AG09319 (cell line): ENCODE measurements around the gene CLEC16A.

Experiments used
- DNase-seq: peaks from one replicate; pipeline ENCODE4 v3.0.0-alpha.2; 2010; ENCODE audit warnings: low read depth; ENCODE audit errors: extremely low read depth
- TF ChIP-seq, protein P1 (sequence below): IDR thresholded peaks from 2 replicates; pipeline ENCODE4 v1.5.1; 2011; ENCODE audit warnings: low read depth, mild to moderate bottlenecking, inconsistent platforms, low read length, moderate library complexity

Gene CLEC16A

DNA sequence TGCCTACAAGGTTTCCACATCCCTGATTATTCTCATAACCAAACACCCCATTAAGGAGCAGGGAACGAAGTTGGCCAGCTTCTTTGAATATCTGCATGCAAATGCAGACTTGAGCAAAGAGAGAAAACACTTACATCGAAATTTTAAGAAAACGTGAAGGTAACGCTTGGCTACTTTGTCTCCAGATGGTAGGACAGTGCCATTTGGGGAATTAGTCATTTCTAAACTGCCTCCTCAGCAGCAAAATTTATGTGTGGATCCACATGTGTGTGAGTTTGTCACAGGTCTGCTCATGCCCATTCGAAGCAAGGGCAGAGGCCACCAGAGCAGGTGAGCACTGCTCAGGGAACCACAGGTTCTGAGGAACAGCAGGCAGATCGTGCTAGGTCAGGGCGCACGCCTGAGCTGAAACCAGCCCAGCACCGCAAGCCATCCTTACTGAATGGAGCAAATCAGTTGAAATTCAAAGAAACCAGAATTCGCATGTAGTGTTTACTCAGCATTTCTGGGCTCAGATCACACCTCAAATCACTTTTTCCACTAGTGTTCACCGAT lies 231.5 kb downstream of the CLEC16A start:
- DNase-seq = no peak
- TF ChIP-seq, protein P1, sequence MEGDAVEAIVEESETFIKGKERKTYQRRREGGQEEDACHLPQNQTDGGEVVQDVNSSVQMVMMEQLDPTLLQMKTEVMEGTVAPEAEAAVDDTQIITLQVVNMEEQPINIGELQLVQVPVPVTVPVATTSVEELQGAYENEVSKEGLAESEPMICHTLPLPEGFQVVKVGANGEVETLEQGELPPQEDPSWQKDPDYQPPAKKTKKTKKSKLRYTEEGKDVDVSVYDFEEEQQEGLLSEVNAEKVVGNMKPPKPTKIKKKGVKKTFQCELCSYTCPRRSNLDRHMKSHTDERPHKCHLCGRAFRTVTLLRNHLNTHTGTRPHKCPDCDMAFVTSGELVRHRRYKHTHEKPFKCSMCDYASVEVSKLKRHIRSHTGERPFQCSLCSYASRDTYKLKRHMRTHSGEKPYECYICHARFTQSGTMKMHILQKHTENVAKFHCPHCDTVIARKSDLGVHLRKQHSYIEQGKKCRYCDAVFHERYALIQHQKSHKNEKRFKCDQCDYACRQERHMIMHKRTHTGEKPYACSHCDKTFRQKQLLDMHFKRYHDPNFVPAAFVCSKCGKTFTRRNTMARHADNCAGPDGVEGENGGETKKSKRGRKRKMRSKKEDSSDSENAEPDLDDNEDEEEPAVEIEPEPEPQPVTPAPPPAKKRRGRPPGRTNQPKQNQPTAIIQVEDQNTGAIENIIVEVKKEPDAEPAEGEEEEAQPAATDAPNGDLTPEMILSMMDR = no peak

DNA sequence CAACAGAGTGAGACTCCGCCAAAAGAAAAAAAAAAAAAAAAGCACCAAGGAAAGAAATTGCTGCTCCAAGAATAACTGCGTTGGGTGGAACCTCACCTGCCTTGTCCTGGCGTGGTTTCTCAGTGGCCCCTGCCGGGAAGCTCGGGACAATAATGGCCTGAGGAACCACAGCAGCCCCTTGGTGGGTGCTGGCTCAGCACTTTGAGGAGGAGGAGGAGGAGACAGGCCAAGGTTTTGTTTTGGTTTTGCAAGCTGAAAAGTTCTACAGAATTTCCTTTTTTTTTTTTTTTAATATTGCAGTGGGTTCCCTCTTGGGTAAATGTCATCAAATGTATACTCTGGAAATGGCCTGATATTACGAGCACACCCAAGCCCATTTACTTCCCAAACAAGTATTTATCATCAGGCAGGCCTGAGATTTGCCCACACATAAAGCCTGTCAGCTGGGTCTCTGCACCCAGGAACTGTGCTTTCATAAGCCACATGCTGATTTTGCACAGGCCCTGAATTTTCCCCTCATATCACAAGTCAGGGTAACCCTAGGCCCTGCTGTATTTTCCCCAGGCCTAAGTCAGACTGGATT lies 233.3 kb downstream of the CLEC16A start:
- TF ChIP-seq, protein P1 = no peak
- no peak for DNase-seq

DNA sequence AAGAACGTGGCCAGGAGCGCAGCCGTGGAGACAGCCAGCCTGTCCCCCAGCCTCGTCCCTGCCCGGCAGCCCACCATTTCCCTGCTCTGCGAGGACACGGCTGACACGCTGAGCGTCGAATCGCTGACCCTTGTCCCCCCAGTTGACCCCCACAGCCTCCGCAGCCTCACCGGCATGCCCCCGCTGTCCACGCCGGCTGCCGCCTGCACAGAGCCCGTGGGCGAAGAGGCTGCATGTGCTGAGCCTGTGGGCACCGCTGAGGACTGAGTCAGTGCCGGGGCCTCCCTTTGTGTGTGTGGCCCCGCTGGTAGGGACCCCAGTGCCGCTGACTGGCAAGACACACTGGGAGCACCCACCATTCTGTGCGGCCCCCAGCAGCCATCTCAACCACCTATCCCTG lies 234.1 kb downstream of the CLEC16A start:
- DNase-seq = no peak
- TF ChIP-seq, protein P1 = no peak

DNA sequence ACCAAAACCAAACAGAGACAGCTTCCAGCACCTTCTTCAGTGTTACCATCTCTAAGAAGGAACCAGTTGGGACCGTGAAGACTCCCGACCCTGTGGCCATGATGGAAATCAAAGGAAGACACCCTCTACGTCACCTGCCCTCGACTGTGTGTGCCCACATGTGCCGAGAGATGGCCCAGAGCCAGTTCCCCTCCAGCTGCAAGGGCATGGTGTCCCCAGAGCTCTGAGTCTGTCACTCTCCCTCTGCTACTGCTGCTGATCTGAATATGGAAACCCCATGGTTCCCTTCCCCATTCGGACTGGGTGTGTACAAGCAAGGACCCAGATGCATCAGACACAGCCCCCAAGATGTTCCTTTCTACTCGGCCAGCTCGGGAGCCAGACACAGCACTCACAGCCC lies 235.2 kb downstream of the CLEC16A start:
- no peak for DNase-seq
- TF ChIP-seq, protein P1 = no peak

DNA sequence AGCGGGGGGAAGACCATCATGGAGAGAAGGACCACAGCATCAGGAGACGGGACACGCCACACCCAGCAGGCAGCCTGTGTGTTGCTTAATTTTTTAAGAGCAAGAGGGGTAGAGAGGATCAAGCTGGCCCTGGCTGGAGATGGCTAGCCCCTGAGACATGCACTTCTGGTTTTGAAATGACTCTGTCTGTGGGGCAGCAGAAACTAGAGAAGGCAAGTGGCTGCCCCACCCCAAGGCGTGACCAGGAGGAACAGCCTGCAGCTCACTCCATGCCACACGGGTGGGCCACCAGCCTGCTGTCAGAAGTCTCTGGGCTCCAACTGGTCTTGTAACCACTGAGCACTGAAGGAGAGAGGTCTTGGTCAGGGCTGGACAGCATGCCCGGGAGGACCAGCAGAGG lies 236.1 kb downstream of the CLEC16A start:
- TF ChIP-seq, protein P1 = no peak
- no peak for DNase-seq

DNA sequence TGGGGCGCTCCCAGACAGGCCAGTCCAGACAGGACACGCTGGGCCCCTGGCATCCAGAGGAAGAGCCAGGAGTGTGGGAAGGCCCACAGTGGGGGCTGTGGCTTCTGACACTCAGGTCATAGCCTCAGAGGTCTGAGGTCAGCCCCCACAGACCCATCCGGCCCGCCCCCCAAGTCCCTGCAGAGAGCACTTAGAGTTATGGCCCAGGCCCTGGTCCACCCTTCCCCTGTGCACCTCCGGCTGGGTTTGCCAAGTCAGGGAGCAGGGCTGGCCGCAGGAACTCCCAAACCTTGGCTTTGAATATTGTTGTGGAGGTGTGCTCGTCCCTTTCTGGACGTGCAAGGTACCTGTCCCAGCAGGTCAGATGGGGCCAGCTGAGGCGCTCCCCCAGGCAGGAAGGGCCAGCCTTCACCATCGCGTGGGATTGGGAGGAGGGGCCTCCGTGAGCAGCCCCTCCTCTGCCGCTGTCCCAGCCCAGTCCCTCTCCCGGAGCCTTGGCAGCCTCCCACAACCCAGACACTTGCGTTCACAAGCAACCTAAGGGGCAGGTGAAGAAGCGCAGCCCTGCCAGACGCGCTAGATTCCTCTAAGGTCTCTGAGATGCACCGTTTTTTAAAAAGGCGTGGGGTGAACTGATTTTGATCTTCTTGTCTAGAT lies 237.0 kb downstream of the CLEC16A start:
- TF ChIP-seq, protein P1 = no peak
- no peak for DNase-seq

DNA sequence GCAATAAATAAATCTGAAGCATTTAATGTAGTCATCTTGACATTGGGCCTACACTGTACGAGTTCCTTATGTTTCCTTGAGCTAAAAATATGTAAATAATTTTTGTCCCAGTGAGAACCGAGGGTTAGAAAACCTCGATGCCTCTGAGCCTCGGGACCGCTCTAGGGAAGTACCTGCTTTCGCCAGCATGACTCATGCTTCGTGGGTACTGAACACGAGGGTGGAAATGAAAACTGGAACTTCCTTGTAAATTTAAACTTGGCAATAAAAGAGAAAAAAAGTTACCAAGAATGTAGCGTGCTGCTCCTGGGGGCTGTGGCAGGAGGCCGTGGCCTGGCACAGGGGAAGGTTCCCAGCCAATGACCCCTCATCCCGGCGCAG lies 237.5 kb downstream of the CLEC16A start:
- no peak for DNase-seq
- TF ChIP-seq, protein P1 = no peak
